Renal cortex interstitium (tissue), 11 donors: ENCODE data around the gene M6PR. TPM values are rescaled to one million over a fixed set of nuclear protein-coding genes. Genes with fewer than 3 reads are reported as not detected.
"Not testable (repeated sequence)": the region's sequence is repeated elsewhere in the genome, so short reads cannot be mapped to it uniquely, and the experiment has no call there.

Experiments
- DNase-seq, 11 donors: peaks; one replicate each; pipeline ENCODE4 v3.0.0-alpha.2; 2013; ENCODE audit warnings: low read depth in 9 of 11, low spot score in 4 of 11; ENCODE audit errors: extremely low read depth in 1 of 11
- polyA plus RNA-seq, 3 donors: library from polyadenylated mRNA; unstranded; fragments of 120-200 nt; gene quantifications; one replicate each; pipeline ENCODE4 v1.2.1, GENCODE V29; 2013; ENCODE audit not compliant: insufficient read length in 3 of 3

M6PR gene
- polyA plus RNA-seq, 3 donors = 201 to 216 (median 205) TPM

DNA sequence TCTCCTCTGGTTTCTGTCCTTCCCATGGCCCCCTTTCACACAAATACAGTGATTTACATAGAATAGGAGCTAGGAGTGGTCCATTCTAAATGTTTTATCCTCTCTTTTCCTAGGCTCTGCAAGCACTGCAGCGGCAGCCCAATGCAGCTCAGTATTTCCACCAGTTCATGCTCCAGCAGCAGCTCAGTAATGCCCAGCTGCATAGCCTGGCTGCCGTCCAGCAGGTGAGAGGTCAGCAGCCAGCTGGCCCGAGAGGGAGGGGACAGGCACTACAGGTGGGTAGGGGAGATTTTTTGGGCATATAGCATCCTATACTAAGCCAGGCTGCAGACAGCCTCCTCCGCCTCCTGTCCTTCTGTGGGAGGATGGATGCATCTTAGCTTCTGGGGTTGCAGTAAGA, 29.8 kb downstream of the M6PR start:
- not testable (repeated sequence) for DNase-seq

DNA sequence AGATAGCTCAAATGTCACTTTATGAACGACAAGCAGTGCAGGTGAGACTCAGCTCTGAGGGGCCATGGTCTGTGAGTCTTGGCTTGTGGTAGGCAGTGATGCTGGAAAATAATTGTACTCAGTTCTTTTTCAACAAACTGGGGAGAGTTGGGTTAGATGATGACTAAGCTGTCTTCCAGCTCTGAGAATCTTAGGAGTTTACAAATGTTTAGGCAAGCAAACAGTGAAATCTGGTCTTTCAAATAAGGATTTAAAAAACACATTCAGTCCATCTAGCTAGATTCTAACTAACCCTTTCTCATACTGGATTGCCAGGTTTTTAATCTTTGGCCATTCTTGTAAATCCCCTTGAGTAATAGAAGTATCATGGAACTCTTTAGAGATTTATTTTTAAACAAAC, 31.7 kb downstream of the M6PR start:
- no peak for DNase-seq

DNA sequence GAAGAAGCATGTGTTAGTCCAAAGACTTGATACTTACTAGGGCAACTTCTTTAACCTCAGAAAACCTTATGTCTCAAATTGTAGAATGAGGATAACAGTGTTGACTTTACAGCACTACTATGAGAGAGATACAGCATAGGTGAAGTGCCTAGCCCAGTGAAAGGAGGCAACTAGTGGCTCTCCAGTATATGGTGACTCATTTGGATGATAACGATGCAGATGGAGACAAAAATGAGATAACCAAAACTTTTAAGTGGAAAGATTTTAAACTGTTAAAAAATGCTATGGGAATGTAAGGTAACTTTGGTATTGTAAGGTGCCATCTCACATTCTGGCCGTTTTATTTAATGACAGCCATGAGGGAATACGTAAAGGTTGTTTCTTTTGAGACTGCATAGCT, 32.4 kb downstream of the M6PR start:
- DNase-seq = no peak

DNA sequence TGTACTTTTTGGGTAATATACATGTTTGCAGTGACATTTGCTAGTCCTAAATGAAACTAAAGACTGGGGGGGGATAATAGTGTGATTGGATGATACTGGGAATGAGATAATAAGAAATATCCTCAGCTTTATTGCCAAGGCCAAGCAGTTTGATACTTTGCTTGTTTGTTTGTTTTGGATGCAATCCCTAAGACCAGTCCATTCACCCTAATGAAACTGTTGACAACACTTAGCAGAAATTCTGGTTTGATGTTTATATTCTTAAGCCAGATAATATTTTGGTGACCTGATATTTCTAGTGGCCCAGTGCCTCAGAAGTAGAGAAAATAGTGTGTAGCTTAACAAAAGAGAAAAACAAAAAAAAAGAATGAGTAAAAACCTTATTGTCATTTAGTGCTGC, 33.3 kb downstream of the M6PR start:
- no peak for DNase-seq

DNA sequence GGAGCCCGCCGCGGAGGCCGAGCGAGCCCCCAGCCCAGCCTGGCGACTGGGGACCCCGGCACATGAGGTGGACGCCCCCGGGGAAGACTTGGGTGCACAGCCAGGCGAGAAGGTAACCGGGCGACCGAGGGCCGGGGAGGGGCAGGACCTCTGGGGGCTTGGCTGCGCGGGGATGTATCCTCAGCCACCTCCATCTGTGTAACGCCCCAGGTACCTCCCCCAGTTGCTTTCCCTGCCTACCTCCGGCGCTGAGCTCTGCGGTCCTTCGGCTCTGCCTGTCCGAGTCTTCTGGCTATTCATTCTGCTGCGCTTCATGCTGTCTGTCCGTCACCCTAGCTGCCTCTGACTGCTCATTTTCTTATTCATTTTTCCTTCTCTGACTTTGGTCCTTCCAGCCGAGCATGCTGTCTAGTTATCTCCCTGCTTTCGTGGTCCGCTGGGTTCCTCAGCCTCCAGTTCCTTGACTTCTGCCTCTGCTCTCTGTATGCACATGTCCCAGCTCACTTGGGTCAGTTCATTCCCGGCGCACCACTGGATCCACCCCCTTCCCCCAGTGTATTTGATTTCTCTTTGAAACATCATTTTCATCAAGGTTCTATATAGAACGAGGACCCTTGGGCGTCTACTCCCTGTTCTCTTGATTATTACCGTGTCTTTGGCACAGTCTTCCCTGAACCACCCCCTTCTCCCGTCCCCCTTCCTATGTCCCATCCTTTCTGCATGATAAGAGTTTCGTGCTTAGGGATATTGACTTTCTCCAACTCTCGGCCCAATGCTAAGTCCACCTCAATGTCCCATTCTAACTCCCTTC, 34.5 kb downstream of the M6PR start:
- peak in 7 of 11 donors; percentile 25 to 43 (median 40) for DNase-seq

DNA sequence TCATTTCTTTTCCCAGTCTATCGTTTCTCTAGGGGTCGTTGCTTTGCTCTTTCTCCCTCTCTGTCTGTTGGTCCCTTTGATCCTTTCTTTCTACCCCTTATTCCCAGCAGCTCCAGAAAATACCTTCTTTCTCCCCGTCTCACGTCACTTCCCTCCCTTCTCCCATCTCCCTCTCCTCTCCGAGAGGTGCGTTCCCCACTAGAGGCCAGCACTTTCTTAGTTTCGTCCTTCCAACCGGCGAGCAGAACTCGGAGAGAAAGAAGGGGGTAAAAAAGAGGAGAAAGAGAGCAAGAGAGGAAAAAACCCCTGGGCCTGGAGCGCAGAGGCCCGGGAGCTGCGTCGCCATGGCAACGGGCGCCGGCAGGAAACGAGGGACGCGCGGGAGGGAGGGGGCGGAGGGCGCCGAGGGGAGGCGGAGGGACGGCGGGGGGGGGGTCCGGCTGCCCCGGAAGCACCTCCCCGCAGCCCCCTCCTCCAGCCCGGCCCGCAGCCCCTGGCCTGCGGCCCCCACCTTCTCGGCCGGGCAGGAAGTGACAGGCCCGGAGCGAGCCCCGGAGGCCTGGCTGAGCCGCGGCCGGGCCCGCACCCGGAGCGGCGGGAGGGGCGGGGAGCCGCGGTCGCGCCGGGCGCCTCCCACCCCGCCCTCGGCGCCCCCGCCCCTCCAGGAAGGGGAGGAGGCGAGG, 35.3 kb downstream of the M6PR start, which contains the start of gene PHC1:
TSS of gene PHC1 (plus strand) at position 477 of the 683 bp plus-strand sequence. CDS start 3,169 bp downstream, outside the sequence.
- DNase-seq = peak in 10 of 11 donors; percentile 73 to 90 (median 79)

DNA sequence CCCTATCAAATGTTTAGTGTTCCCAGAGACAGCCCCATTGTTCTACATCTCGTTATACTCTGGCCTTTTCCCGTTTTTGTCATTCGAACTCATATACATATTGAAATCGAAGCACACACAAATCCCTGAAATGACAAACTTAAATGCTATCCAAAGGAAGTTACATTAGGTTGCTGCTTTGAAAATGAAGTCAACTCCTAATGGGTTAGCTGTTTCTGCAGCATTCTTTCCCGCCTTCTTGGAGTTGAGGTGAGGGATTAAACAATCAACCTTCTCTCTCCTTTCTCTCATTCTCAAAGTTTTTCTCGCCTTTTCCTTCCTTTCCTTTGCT, 35.8 kb downstream of the M6PR start:
- DNase-seq = peak in 2 of 11 donors; percentile 4 to 15

DNA sequence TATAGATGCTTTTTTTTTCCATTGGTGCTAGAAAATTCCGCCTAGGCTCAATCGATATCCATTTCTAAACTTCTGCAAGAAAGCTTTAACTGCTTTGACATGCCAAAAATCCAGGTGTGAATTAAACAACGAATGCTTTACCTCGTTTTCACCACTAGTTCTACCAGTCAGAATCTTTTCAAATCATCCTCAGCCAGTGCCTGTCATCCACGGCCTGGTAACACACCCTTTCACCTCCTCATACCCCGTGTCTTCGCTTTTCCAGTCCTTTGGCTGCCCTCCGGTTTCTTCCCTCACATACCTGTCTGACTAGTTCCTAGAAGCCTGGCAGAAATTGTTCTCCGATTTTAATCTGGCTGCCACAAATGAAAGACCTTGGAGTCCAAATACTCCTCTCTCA, 36.5 kb downstream of the M6PR start:
- DNase-seq = peak in 6 of 11 donors; percentile 9 to 31 (median 16)

DNA sequence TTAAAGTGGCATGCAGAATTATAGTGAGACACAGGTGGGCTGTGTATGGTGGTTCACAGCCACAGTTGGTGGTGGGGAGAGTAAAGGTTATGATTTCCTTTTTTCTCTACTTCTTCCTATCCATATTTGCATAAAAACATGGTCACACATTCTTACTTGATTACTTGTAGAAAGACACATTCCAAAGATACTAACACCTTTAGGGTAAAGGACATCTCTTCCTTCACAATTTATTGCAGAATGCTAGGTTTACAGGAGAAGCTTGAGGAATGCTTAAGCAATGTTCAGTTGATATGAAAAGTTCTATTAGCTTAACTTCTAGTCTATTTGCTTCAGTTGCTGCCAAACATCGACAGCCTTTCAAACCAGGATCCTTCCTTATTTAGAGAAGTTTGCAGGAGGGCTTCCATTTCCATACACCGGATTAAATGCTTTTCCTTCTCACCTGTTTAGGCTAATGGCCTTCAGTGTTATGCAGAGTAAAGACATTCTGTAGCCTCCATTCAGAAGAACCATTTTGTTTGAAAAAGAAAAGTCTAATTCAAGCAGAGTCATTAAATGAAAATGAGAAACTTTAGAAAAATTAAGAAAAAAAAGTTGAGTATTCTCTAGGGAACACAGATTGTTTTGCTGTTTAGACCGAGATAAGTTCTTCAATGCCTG, 37.7 kb downstream of the M6PR start:
- DNase-seq = no peak

DNA sequence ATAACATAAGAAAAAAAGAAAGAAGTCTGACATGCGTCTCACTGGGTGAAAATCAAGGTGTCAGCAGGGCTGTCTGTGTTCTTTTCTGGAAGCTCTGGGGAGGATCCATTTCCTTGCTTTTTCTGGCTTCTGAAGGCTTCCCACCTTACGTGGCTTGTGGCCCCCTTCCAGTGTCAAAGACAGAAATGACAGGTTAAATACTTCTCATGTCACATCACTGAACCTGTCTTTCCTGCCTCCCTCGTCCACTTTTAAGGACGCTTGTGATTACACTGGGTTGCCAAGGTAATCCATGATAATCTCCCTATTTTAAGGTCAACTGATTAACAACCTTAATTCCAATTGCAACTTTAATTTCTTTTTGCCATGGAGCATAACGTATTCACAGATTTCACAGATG, 39.7 kb downstream of the M6PR start:
- no peak for DNase-seq

DNA sequence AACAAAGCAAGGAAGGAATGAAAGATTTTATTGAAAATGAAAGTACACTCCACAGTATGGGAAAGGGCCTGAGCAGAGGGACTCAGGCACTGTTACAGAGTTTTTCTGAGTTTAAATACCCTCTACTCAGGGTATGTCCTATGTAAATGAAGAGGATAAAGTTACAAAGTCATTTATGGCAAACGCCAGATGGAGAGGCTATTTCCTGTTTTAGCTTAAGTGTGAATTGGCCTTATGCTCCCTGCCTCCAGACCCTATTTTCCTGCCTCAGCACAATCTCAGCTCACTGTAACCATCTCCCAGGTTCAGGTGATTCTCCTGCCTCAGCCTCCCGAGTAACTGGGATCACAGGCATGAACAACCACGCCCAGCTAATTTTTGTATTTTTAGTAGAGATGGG, 41.9 kb downstream of the M6PR start:
- no peak for DNase-seq

DNA sequence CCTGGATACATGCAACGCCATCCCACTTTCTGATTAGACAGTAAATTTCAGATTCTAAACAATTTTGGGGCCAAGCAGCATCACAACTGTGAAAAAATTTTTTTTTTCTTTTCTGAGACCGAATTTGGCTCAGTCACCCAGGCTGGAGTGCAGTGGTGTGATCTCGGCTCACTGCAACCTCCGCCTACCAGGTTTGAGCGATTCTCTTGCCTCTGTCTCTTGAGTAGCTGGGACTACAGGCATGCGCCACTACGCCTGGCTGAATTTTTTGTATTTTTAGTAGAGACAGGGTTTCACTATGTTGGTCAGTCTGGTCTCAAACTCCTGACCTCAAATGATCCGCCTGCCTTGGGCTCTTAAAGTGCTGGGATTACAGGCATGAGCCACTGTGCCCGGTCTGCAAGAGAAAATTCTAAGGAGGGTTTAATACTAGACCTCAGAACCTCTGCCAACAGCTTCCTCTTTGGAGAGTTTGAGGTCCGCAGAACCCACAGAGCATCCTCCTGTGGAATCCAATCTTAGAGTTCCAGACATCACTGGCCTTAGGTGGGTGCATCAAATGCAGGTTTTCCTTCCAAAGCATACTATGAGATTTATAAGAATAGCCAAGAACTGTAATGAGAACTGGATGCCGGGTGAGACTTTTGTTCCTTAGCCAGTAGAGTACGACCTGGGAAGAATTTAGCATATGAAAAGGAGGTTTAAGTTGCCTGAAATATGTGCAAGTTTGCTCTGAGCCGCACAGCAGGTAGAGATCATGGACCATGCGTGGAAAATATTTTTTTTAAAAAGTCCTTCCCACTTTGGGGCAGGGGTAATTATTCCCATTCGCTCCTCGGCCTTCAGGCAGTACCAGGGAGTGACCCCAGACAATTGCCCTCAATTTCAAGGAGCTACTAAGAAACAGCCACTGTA, 42.9 kb downstream of the M6PR start:
- DNase-seq = no peak

DNA sequence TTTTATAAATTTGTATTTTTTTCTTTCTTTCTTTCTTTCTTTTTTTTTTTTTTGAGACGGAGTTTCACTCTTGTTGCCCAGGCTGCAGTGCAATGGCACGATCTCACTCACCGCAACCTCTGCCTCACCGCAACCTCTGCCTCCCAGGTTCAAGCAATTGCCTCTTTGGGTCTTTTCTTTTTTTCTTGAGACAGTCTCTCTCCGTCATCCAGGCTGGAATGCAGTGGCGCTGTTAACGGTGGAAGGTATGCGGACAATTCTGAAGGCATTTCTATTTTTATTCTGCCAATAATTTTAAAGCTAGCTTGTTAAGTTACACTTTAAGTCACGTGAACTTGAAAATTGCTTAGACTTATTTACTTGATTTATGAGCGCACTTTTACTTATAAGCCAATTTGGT, 43.9 kb downstream of the M6PR start:
- DNase-seq = no peak

DNA sequence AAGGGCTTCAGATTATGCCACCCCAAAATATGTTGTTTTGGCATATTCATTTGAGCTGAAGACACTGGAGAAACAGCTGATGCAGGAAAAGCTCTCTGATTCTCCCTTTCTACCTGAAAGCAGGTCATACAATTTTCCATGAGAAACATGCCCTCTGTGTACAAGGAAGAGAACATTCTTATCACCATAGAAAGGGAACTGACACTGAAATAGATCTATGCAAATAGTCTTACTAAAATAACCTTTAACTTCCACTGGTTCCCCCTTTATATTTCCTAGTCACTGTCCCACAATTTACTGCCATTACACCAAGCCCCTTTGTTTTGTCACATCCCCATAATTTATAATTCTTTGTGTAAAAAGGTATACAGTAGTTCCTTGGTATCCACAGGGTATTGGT, 44.8 kb downstream of the M6PR start:
- DNase-seq = no peak

DNA sequence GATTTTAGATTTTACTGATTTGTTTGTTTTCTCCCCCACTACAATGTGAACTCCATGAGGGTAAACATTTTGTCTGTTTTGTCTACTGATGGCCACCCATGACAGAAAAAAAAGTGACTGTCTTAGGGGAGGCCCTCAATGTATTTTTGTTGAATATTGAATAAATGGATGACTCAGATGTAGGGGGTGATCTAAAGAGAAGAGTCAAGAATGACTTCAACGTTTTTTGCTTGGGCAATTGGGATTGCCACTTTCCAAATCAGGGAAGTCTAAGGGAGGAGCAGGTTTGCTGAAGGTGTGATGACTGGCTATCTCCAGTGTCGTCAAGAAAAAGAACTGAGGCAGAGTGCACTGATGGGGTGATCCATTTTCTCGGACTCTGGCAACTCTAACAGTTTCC, 45.8 kb downstream of the M6PR start:
- no peak for DNase-seq

DNA sequence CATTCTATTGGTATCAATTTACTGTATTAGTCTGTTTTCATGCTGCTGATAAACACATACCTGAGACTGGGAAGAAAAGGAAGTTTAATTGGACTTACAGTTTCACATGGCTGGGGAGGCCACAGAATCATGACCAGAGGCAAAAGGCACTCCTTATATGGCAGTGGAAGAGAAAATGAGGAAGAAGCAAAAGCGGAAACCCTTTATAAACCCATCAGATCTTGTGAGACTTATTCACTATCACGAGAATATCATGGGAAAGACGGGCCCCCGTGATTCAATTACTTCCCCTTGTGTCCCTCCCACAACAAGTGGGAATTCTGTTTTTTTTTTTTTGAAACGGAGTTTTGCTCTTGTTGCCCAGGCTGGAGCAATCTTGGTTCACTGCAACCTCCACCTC, 46.7 kb downstream of the M6PR start:
- not testable (repeated sequence) for DNase-seq

DNA sequence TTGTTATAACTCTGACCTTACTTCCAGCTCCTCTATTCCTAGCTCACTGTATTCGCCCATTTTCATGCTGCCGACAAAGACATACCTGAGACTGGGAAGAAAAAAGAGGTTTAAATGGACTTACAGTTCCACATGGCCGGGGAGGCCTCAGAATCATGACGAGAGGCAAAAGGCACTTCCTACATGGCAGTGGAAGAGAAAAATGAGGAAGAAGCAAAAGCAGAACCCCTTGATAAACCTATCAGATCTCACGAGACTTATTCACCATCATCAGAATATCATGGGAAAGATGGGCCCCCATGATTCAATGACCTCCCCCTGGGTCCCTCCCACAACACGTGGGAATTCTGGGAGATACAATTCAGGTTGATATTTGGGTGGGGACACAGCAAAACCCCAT, 49.6 kb downstream of the M6PR start:
- DNase-seq = no peak

DNA sequence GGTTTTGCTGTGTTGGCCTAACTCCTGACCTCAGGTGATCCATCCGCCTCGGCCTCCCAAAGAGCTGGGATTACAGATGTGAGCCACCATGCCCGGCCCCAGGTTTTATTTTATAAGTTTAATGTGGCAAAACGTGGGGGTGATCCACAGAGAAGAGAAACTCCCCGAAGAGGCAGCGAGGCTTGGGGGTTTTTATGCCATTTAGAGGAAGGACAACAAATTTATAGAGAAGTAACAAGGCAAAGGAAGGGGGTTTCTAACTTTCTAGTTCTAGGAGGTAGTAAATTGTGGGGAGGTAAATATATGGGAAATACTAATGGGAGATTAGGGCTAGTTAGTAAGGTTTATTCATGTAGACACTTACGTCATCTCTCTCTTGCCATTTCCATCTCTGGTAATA, 52.4 kb downstream of the M6PR start:
- no peak for DNase-seq

DNA sequence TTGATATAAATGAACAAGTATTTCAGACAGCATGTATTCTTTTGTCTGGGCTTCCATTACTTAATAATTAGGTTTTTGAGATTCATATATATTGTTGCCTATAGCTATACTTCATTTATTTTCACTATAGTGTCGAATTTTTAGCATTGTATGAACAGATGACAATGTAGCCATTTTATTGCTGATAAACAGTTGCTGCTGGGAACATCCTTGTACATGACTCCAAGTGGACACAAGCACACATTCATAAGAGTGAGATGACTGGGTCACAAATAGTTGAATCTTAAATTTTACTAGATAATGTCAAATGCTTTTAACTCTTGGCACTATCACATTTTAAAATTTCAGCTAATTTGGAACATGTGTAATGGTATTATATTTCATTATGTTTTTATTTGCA, 54.5 kb downstream of the M6PR start:
- no peak for DNase-seq
